HG02852 (cell line): ENCODE measurements around the gene USP17L29.
"Not testable (repeated sequence)": the region's sequence is repeated elsewhere in the genome, so short reads cannot be mapped to it uniquely, and the experiment has no call there.

Source experiments
- ATAC-seq: cut with Tn5 transposase; IDR thresholded peaks from one replicate; pipeline ENCODE4 v1.9.1; 2021; ENCODE audit warnings: mild to moderate bottlenecking, moderate library complexity; ENCODE audit not compliant: unreplicated experiment

Gene USP17L29

GRCh38 chr4:9353338-9353737 lies at the start of gene USP17L29:
TSS of gene USP17L29 (plus strand) at chr4:9353638. CDS start at chr4:9353638, 0 bp downstream.
- ATAC-seq: not testable (repeated sequence)

GRCh38 chr4:9324191-9324590 lies 29.2 kb upstream of the USP17L29 start:
- ATAC-seq: not testable (repeated sequence)

- ATAC-seq: not testable (repeated sequence)
These were observed 28.6 kb upstream of the USP17L29 start, which contains the start of gene USP17L24 for GRCh38 chr4:9324865-9325264. TSS of gene USP17L24 (plus strand) at chr4:9325165. CDS start at chr4:9325165, 0 bp downstream.

GRCh38 chr4:9329611-9330010 lies 23.8 kb upstream of the USP17L29 start, which contains the start of gene USP17L25:
TSS of gene USP17L25 (plus strand) at chr4:9329911. CDS start at chr4:9329911, 0 bp downstream.
- ATAC-seq: not testable (repeated sequence)

- not testable (repeated sequence) for ATAC-seq
These were observed 19.1 kb upstream of the USP17L29 start, which contains the start of gene USP17L26 for GRCh38 chr4:9334358-9334757. TSS of gene USP17L26 (plus strand) at chr4:9334658. CDS start at chr4:9334658, 0 bp downstream.

- ATAC-seq: not testable (repeated sequence)
These were observed 14.3 kb upstream of the USP17L29 start, which contains the start of gene USP17L5 for GRCh38 chr4:9339103-9339502. TSS of gene USP17L5 (plus strand) at chr4:9339403. CDS start at chr4:9339403, 0 bp downstream.

GRCh38 chr4:9343848-9344247 lies 9.6 kb upstream of the USP17L29 start, which contains the start of gene USP17L27:
TSS of gene USP17L27 (plus strand) at chr4:9344148. CDS start at chr4:9344148, 0 bp downstream.
- ATAC-seq: not testable (repeated sequence)

- ATAC-seq: not testable (repeated sequence)
These were observed 4.8 kb upstream of the USP17L29 start, which contains the start of gene USP17L28 for GRCh38 chr4:9348593-9348992. TSS of gene USP17L28 (plus strand) at chr4:9348893. CDS start at chr4:9348893, 0 bp downstream.

DNA sequence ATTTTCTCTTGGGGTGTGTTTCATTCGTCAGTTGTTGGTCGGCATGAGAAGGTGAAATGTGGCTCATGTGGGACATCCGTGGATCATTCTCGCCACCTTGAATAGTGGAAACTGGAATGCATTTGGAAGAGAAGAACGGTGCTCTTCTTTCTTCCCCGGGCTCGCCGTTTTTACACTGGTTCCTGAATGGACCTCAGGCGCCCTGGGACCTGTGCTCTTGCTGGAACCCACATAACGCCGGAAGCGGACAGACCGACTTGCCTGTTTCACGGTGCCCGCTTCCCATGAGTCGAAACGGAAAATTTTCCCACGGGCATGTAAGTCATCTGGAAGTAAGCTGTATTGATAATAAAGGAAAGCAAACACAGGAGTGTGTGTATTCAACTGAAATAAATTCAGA lies 2.6 kb upstream of the USP17L29 start:
- ATAC-seq: not testable (repeated sequence)

GRCh38 chr4:9362829-9363228 lies 9.4 kb downstream of the USP17L29 start, which contains the start of gene USP17L30:
TSS of gene USP17L30 (plus strand) at chr4:9363129. CDS start at chr4:9363129, 0 bp downstream.
- ATAC-seq: not testable (repeated sequence)

DNA sequence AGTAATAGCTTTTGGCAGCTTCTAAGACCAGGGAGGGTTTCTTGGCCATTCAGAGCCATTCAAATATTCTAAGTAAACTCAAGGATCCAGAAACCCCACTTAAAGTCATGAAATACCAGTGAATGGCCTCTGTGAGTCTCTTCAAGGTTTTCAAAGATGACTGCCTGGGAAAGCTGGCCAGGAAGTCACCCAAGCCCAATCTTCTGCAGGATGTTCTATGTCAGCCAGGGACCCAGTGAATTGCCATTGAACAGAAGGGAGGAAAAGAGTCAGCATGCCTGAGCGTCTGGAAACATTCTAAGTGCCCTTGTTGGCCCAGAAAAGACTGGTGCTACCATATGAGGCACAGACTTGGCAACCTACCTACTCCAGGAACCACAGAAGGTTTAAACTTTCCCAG lies 26.4 kb downstream of the USP17L29 start:
- not testable (repeated sequence) for ATAC-seq

DNA sequence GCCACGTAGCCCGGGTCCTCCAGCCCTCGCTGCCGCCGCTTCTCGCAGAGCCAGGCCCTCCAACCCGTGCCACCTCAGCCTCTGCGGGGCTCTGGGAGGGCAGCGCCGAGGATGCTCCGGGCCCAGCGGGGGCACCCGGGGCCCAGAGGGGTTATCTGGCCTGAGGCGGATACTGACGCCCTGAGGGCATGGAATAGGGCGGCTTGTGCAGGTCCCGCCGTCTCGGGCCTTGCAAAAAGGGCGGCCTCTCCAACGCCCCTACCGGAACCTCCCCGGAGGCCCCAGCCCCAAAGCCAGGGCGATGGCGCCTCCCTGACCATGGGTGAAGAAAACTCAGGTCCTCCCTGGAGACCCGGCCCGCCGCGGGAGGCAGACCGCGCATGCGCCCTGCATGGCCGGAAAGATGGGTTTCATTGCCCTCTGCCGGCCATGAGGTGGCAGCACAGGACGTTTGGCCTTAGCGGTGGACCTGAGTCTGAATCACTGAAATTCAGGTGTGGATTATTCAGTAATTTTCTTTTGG lies 27.6 kb downstream of the USP17L29 start:
- not testable (repeated sequence) for ATAC-seq

DNA sequence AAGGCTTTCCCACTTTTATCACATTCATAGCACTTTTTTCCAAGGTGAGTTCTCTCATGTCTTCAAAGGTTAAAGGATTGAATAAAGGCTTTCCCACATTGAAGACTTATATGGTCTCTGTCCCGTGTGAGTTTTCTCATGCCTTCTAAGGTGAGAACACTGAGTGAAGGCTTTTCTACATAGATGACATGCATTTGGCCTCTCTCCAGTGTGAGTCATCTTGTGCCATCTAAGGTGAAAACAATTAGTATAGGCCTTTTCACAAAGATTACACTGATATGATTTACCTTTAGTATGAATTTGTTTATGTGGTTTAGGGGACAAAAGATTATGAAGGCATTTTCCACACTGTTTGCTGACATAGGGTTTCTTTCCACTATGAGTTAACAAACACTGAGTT lies 30.7 kb downstream of the USP17L29 start:
- ATAC-seq: no peak

DNA sequence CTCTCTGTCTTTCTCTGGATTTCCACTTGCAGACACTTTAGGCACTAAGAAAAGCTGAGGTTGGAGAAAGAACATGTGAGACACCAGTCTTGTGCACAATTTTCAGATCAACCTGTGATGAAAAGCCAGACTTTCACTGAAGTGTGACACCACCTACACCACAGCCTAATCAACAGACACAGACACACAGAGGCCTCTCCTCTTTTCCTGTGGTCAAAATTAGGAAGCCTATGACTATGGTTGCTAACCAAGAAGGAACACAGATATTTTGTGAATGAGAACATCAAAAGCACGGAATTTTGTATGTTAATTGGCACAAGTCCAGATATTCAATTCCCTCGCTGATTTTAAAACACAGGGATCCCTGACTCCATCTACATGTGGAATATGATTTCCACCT lies 35.6 kb downstream of the USP17L29 start:
- not testable (repeated sequence) for ATAC-seq
